GM18498 (cell line): ENCODE measurements around the gene SPIB.
A peak's percentile ranks its signal among the peaks of the same experiment; 100 is the strongest.

ENCODE experiments used
- ATAC-seq: cut with Tn5 transposase; IDR thresholded peaks from one replicate; pipeline ENCODE4 v1.9.1; 2021; ENCODE audit warnings: mild to moderate bottlenecking, moderate library complexity; ENCODE audit not compliant: unreplicated experiment

The SPIB gene

GRCh38 chr19:50417111-50418081 lies 1.3 kb upstream of the SPIB start:
- no peak for ATAC-seq

- ATAC-seq, result no peak
Measured at GRCh38 chr19:50419022-50419579, 363 bp downstream of the SPIB start.

GRCh38 chr19:50419580-50420035 lies 870 bp downstream of the SPIB start:
- ATAC-seq, result no peak

GRCh38 chr19:50420127-50420526 lies 1.4 kb downstream of the SPIB start:
- ATAC-seq, result no peak

GRCh38 chr19:50420808-50421207 lies 2.1 kb downstream of the SPIB start:
- no peak for ATAC-seq

- no peak for ATAC-seq
Measured at GRCh38 chr19:50422397-50423278, 3.9 kb downstream of the SPIB start.

- no peak for ATAC-seq
Measured at GRCh38 chr19:50423279-50424113, 4.8 kb downstream of the SPIB start.

GRCh38 chr19:50425581-50425980 lies 6.8 kb downstream of the SPIB start:
- no peak for ATAC-seq

- no peak for ATAC-seq
Measured at GRCh38 chr19:50427318-50427925, 8.7 kb downstream of the SPIB start.

- no peak for ATAC-seq
Measured at GRCh38 chr19:50427997-50428425, 9.3 kb downstream of the SPIB start.

GRCh38 chr19:50428772-50429463 lies 10.2 kb downstream of the SPIB start:
- no peak for ATAC-seq

GRCh38 chr19:50430888-50431342 lies 12.2 kb downstream of the SPIB start:
- no peak for ATAC-seq

- ATAC-seq, result peak; percentile 89
Measured at GRCh38 chr19:50431343-50432220, 12.8 kb downstream of the SPIB start.

GRCh38 chr19:50432221-50433028 lies 13.7 kb downstream of the SPIB start, which contains the start of gene MYBPC2:
Gene MYBPC2, plus strand, starts transcription at chr19:50432892. Its CDS starts 62 bp downstream, at chr19:50432954.
- no peak for ATAC-seq

- ATAC-seq, result no peak
Measured at GRCh38 chr19:50433201-50434180, 14.8 kb downstream of the SPIB start.

- no peak for ATAC-seq
Measured at GRCh38 chr19:50434525-50434924, 15.8 kb downstream of the SPIB start.
